KMS-11 (cell line): ENCODE results near the gene EPS8.

ENCODE experiments used
- H2AFZ ChIP-seq: fragments of 200-600 bp; sonication (generic); 2 replicates; pipeline ENCODE4 v1.6.1; 2016; ENCODE audit warnings: antibody characterized with exemption, mixed run types, low read depth
- H3K27ac ChIP-seq: fragments of 200-600 bp; sonication (generic); 2 replicates; pipeline ENCODE4 v1.6.1; 2016; ENCODE audit warnings: mild to moderate bottlenecking, mixed run types
- H3K27me3 ChIP-seq: fragments of 200-600 bp; sonication (generic); 2 replicates; pipeline ENCODE4 v1.6.1; 2017; ENCODE audit warnings: mild to moderate bottlenecking, low read depth, mixed run types, moderate library complexity; ENCODE audit not compliant: insufficient read depth
- H3K36me3 ChIP-seq: fragments of 200-600 bp; sonication (generic); 2 replicates; pipeline ENCODE4 v1.6.1; 2017; ENCODE audit warnings: mild to moderate bottlenecking, mixed run types; ENCODE audit not compliant: insufficient read depth
- H3K4me1 ChIP-seq: fragments of 200-600 bp; sonication (generic); 2 replicates; pipeline ENCODE4 v1.6.1; 2016; ENCODE audit warnings: mild to moderate bottlenecking, low read depth, mixed run types; ENCODE audit not compliant: poor library complexity, severe bottlenecking
- H3K4me2 ChIP-seq: fragments of 200-600 bp; sonication (generic); 2 replicates; pipeline ENCODE4 v1.7.0; 2016; ENCODE audit warnings: mild to moderate bottlenecking, mixed run types
- H3K4me3 ChIP-seq: fragments of 200-600 bp; sonication (generic); IDR thresholded peaks from 2 replicates; pipeline ENCODE4 v1.6.1; 2017; ENCODE audit warnings: low read depth, low read length, mixed read lengths; ENCODE audit not compliant: insufficient read depth
- H3K79me2 ChIP-seq: fragments of 200-600 bp; sonication (generic); 2 replicates; pipeline ENCODE4 v1.6.1; 2016; ENCODE audit warnings: low read depth, mixed run types; ENCODE audit not compliant: insufficient read depth
- H3K9ac ChIP-seq: fragments of 200-600 bp; sonication (generic); 2 replicates; pipeline ENCODE4 v1.6.1; 2016; ENCODE audit warnings: mild to moderate bottlenecking, mixed run types
- H4K20me1 ChIP-seq: fragments of 200-600 bp; sonication (generic); 2 replicates; pipeline ENCODE4 v1.6.1; 2016; ENCODE audit warnings: mild to moderate bottlenecking, mixed run types; ENCODE audit not compliant: insufficient read depth
- CTCF ChIP-seq: fragments of 200-600 bp; sonication (generic); conservative IDR thresholded peaks from 2 replicates; pipeline ENCODE4 v1.6.1; 2017; ENCODE audit warnings: low read depth, mild to moderate bottlenecking, antibody characterized with exemption, low read length, moderate library complexity, mixed read lengths

Gene EPS8

GRCh38 chr12:15801770-15802744 is 12.9 kb upstream of the EPS8 start:
- Histone ChIP-seq H4K20me1 (no peaks in the 10 kb centered on the region), H3K9ac (no peak overlapping the region), H3K27ac (no peak overlapping the region), H3K79me2 (no peaks in the 10 kb centered on the region), H3K36me3 (no peaks in the 10 kb centered on the region), H3K4me1 (no peaks in the 10 kb centered on the region), H3K4me3 (no peak overlapping the region), H3K4me2 (no peak overlapping the region), H2AFZ (no peak overlapping the region), H3K27me3 (no peaks in the 10 kb centered on the region)
- TF ChIP-seq CTCF: no peak

GRCh38 chr12:15800278-15800677 is 11.1 kb upstream of the EPS8 start:
- H3K79me2 ChIP-seq: no peaks in the 10 kb centered on the region
- H3K27me3 ChIP-seq: no peaks in the 10 kb centered on the region
- TF ChIP-seq CTCF: no peak
- no peaks in the 10 kb centered on the region for H3K4me1 ChIP-seq
- H3K36me3 ChIP-seq: no peaks in the 10 kb centered on the region
- no peak overlapping the region for H3K9ac ChIP-seq
- no peaks in the 10 kb centered on the region for H4K20me1 ChIP-seq
- no peak overlapping the region for H3K27ac ChIP-seq
- H2AFZ ChIP-seq: no peak overlapping the region
- no peak overlapping the region for H3K4me3 ChIP-seq
- H3K4me2 ChIP-seq: no peak overlapping the region

- H3K36me3 ChIP-seq: no peaks in the 10 kb centered on the region
- no peaks in the 10 kb centered on the region for H3K27me3 ChIP-seq
- H3K4me2 ChIP-seq: no peak overlapping the region
- no peak overlapping the region for H2AFZ ChIP-seq
- no peak overlapping the region for H3K4me3 ChIP-seq
- H3K27ac ChIP-seq: no peak overlapping the region
- no peaks in the 10 kb centered on the region for H3K79me2 ChIP-seq
- H3K4me1 ChIP-seq: no peaks in the 10 kb centered on the region
- no peaks in the 10 kb centered on the region for H4K20me1 ChIP-seq
- TF ChIP-seq CTCF: no peak
- H3K9ac ChIP-seq: no peak overlapping the region
Measured at GRCh38 chr12:15797818-15798217, 8.6 kb upstream of the EPS8 start.

- H3K36me3 ChIP-seq: no peaks in the 10 kb centered on the region
- H3K27me3 ChIP-seq: no peaks in the 10 kb centered on the region
- no peak overlapping the region for H3K27ac ChIP-seq
- no peak overlapping the region for H3K4me2 ChIP-seq
- no peaks in the 10 kb centered on the region for H3K79me2 ChIP-seq
- TF ChIP-seq CTCF: no peak
- H4K20me1 ChIP-seq: no peaks in the 10 kb centered on the region
- no peak overlapping the region for H2AFZ ChIP-seq
- no peak overlapping the region for H3K4me3 ChIP-seq
- no peaks in the 10 kb centered on the region for H3K4me1 ChIP-seq
- no peak overlapping the region for H3K9ac ChIP-seq
Measured at GRCh38 chr12:15796493-15797141, 7.4 kb upstream of the EPS8 start.
